Measurements from ENCODE around the gene CORO2A.

Gene CORO2A, protein sequence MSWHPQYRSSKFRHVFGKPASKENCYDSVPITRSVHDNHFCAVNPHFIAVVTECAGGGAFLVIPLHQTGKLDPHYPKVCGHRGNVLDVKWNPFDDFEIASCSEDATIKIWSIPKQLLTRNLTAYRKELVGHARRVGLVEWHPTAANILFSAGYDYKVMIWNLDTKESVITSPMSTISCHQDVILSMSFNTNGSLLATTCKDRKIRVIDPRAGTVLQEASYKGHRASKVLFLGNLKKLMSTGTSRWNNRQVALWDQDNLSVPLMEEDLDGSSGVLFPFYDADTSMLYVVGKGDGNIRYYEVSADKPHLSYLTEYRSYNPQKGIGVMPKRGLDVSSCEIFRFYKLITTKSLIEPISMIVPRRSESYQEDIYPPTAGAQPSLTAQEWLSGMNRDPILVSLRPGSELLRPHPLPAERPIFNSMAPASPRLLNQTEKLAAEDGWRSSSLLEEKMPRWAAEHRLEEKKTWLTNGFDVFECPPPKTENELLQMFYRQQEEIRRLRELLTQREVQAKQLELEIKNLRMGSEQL

DNA sequence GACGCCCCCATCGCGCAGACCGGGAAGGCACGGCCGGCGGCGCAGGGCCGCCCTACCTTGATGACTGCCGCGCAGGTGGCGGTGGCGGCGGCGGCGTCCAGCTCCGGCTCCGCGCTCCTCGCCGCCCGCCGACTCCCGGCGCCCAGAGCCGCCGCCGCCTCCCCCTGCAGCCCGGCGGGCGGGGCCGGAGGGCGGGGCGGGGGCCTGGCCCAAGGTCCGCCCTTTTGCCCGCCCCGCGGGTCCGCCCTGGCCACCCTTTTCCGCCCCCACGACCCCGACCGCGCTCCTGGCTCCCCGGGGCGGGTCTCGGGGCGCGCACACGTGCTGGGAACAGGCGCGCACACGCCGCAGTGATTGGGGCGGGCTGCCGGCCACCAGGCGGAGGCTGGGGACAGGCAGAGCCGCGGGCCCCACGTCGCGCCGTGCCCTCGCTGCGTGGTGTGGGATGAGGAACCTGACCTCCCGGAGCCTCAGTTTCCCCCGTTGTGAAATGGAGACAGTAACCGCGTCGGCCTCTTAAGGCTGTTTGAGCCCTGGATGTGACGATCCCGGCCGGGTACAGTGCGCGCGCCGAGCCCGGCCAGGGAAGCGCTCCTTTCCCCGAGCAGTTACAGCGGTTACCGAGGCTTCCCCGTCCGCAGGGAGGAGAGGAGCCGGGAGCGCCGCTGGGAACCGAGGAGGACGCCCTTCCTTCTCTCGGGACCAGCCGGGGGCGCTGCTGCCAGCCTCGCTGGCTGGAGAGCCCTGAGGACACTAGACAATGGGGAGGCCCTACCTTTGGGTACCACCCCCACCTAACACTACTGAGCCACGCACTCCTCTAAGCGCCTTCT is at the start of gene CORO2A:
TSS of gene CORO2A (minus strand) at position 135 of the 833 bp plus-strand sequence. CDS start 34,977 bp downstream, outside the sequence.
- DNase-seq = peak; percentile 75

GRCh38 chr9:98241357-98242300 is 49.2 kb upstream of the CORO2A start:
- no peak for DNase-seq

GRCh38 chr9:98240475-98240874 is 48.0 kb upstream of the CORO2A start:
- no peak for DNase-seq

DNA sequence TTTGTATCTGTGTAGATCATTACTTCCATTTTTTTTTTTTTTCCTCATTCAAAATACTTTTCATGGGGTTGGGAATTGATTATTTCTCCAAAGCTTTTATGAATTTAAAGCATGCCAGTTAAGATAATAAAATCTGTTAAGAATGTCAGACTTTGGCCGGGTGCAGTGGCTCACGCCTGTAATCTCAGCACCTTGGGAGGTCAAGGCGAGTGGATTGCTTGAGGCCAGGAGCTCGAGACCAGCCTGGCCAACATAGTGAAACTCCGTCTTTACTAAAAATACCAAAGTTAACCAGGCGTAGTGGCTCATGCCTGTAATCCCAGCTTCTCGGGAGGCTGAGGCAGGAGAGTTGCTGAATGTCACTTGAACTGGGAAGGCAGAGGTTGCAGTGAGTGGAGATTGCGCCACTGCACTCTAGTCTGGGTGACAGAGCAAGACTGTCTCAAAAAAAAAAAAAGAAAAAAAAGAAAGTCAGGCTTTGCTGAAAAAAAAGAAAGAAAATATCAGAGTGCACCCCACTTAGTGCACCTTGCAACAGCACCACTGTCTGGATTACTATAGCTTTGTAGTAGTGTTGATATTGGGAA is 44.6 kb upstream of the CORO2A start:
- no peak for DNase-seq

- DNase-seq = no peak
These were observed 42.7 kb upstream of the CORO2A start for GRCh38 chr9:98235126-98235525.

GRCh38 chr9:98234245-98234825 is 41.9 kb upstream of the CORO2A start:
- DNase-seq = no peak

- no peak for DNase-seq
These were observed 40.5 kb upstream of the CORO2A start for GRCh38 chr9:98232926-98233325.

DNA sequence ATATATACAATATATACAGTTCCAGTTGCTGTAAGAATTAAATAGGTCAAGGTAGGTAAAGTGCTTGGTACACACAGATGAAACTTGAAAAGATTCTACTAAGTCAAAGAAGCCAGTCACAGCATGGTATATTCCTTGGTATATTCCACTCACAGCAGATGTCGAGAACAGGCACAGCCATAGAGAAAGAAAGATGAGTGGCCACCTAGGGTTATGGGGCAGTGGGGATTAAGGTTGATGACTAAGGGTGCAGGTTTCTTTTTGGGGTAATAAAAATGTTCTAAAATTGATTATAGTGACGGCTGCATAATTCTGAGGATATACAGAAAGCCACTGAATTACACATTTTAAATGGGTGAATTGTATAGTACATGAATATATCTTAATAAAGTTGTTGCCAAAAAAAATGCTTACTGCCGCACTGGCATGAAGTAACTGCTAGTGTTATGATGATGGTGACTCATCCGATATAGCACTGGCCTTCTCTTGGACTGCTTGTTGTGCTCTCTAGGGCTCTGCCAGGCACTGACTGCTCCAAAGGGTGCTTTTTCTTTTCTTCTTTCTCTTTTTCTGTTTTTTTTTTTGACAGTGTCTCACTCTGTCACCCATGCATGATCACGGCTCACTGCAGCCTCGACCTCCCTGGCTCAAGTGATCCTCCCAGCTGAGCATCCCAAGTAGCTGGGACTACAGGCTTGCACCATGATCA is 39.5 kb upstream of the CORO2A start:
- DNase-seq = no peak

GRCh38 chr9:98230789-98231188 is 38.4 kb upstream of the CORO2A start:
- DNase-seq = no peak

GRCh38 chr9:98230304-98230703 is 37.9 kb upstream of the CORO2A start:
- no peak for DNase-seq

DNA sequence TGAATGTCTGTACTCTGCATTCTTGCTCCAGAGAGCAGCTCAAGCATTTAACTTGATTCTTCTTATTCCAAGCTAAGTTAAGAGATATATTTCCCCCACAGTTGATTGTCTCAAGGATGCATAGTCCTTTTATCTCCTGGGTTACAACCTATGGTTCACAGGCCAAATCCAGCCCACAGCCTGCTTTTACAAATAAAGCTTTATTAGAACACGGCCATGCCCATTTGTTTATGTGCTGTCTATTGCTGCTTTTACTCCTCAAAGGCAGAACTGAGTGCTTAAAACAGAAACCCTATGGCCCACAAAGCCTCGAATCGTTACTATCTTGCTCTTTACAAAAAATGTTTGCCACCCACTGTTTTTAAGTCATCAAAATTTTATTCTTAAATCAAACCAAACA is 37.2 kb upstream of the CORO2A start:
- no peak for DNase-seq

GRCh38 chr9:98229090-98229395 is 36.6 kb upstream of the CORO2A start:
- no peak for DNase-seq

DNA sequence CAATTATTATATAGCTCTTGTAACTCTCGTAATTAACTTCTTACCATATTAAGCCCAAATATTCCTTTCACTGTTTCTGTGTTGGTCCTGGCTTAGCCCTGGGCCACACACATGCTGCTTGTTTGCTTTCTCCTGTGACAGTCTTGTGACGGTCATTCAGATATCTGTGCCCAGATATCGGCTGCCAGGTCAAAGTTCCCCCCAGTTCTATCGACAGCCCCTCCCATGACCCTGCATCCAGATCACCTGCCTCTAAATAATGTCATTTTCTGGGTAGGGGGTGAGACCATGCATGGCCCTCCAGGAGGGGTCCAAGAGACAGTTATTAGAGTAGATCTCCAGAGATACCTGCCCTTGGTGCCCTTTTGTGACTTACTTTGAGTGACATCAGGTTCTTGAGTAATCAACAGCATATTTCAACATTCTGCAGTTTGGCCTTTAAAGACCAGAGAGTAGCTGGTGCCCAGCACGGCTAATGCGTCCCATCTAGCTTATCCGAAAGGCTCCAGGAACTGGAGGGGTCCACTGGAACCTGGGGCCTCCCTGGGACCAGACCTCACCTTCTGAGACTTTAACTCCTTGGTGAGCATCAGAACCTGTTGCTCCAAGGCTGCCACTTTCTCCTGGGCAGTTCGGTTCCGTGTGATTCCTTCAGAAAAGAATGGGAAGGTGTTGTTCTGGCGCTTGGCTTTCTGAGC is 36.1 kb upstream of the CORO2A start:
- no peak for DNase-seq

DNA sequence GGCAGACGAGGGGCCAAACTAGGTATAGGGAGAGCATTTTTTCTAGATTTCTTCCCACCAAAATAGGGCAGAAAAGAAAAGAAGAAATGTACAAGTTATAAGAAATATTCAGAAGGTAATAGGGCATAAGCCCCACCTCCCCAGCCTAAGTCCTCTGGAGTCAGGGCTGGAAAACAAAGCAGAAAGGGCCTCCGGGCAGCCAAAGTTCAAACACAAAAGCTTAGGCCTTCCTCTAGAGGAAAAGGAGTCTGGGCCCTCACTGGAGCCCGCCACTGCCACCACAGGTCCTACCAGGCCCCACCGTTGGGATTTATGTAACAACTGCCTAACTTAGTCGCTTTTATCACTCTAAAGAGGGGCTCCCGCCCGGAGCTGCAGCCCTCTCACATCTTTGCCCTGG is 35.4 kb upstream of the CORO2A start:
- no peak for DNase-seq

- DNase-seq = no peak
These were observed 34.5 kb upstream of the CORO2A start for GRCh38 chr9:98226957-98227356.

GRCh38 chr9:98226516-98226915 is 34.1 kb upstream of the CORO2A start:
- no peak for DNase-seq

GRCh38 chr9:98225015-98225442 is 32.6 kb upstream of the CORO2A start:
- DNase-seq = no peak

DNA sequence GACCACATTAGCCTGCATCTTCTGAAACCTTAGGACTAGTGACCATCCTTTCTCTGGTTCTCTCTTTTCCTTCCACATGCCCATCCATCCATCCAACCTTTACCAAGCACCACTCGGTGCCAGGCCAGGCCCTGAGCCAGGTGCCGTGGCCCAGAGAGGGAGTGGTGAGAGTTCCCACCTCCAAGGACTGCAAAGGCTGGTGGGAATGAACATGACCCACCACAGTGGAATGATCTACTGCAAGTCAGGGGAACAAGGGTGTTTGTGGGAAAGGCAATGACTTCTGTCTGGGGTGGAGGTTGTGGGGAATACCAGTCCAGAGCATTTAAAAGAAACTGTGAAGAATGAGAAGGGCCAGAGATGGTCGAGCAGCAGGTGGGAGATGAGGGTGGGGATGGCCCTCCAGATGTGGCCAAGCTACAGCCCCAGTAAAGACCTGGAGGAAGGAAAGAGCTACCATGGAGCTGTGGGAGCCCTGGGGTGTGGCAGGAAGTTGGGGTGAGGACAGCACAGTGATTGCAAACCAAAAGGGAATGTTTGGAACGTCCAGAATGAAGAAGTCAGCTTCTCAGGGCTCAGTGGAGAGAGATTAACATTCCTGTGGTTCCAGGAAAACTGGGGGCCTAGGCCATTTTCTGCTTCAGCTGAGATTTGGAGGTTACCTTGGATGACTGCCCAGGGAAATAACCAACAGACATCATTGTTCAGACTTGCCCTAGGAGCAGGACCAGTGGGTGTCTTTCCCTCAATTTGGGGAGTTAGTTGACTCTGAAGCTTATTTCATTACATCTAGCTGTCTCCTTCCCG is 30.7 kb upstream of the CORO2A start:
- no peak for DNase-seq

GRCh38 chr9:98220911-98221310 is 28.5 kb upstream of the CORO2A start:
- DNase-seq = no peak

All from stimulated activated CD4-positive, alpha-beta T cell treated with anti-CD3 and anti-CD28 coated beads, Interleukin-4, amount 100 ng/mL, for 1 hour (primary cell).